HEK293 (cell line): Measurements from ENCODE around the gene COG3.

Source experiments
- FEZF1 ChIP-seq: fragments of 450-650 bp; formaldehyde crosslinking; IDR thresholded peaks from 2 replicates; pipeline ENCODE4 v1.5.1; 2016; ENCODE audit warnings: missing biosample characterization, missing genetic modification characterization
- ZNF626 ChIP-seq: fragments of 450-650 bp; sonication (Bioruptor Pico); formaldehyde crosslinking; IDR thresholded peaks from 2 replicates; pipeline ENCODE4 v1.5.1; 2018; ENCODE audit warnings: missing biosample characterization, missing genetic modification characterization, inconsistent platforms
- ZSCAN16 ChIP-seq: fragments of 450-650 bp; formaldehyde crosslinking; IDR thresholded peaks from 2 replicates; pipeline ENCODE4 v1.5.1; 2016; ENCODE audit warnings: missing biosample characterization, missing genetic modification characterization
- TF ChIP-seq, protein P1 (sequence below): fragments of 450-650 bp; formaldehyde crosslinking; IDR thresholded peaks from 2 replicates; pipeline ENCODE4 v1.5.1; 2016; ENCODE audit warnings: missing biosample characterization, missing genetic modification characterization

- TF ChIP-seq ZNF626 (tag by site-specific recombination) = no peak
- no peak for TF ChIP-seq FEZF1 (tag by site-specific recombination)
- TF ChIP-seq, protein P1, sequence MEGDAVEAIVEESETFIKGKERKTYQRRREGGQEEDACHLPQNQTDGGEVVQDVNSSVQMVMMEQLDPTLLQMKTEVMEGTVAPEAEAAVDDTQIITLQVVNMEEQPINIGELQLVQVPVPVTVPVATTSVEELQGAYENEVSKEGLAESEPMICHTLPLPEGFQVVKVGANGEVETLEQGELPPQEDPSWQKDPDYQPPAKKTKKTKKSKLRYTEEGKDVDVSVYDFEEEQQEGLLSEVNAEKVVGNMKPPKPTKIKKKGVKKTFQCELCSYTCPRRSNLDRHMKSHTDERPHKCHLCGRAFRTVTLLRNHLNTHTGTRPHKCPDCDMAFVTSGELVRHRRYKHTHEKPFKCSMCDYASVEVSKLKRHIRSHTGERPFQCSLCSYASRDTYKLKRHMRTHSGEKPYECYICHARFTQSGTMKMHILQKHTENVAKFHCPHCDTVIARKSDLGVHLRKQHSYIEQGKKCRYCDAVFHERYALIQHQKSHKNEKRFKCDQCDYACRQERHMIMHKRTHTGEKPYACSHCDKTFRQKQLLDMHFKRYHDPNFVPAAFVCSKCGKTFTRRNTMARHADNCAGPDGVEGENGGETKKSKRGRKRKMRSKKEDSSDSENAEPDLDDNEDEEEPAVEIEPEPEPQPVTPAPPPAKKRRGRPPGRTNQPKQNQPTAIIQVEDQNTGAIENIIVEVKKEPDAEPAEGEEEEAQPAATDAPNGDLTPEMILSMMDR (tag by site-specific recombination) = no peak
- no peak for TF ChIP-seq ZSCAN16
These were observed 54.8 kb downstream of the COG3 start for GRCh38 chr13:45519493-45519892.
